HEK293 (cell line): ENCODE results near the gene LINC00237.

Source experiments
- CTCF ChIP-seq: fragments of 450-650 bp; formaldehyde crosslinking; IDR thresholded peaks from 2 replicates; pipeline ENCODE4 v1.5.1; 2016; ENCODE audit warnings: missing biosample characterization, missing genetic modification characterization
- FEZF1 ChIP-seq: fragments of 450-650 bp; formaldehyde crosslinking; IDR thresholded peaks from 2 replicates; pipeline ENCODE4 v1.5.1; 2016; ENCODE audit warnings: missing biosample characterization, missing genetic modification characterization
- ZBTB7A ChIP-seq: fragments of 450-650 bp; formaldehyde crosslinking; IDR thresholded peaks from 2 replicates; pipeline ENCODE4 v1.5.1; 2016; ENCODE audit warnings: low read depth, missing biosample characterization, missing genetic modification characterization
- ZNF121 ChIP-seq: fragments of 450-650 bp; formaldehyde crosslinking; IDR thresholded peaks from 2 replicates; pipeline ENCODE4 v1.5.1; 2016; ENCODE audit warnings: missing biosample characterization, missing genetic modification characterization
- ZNF274 ChIP-seq, 2 experiments: fragments of 200-500 bp in 1 of 2; fragments of 450-650 bp in 1 of 2; sonication (Bioruptor generic) in 1 of 2; formaldehyde crosslinking in 1 of 2; IDR thresholded peaks; 2 replicates each; pipeline versions ENCODE4 v1.5.1 to v1.6.1; 2014 to 2016; ENCODE audit warnings: borderline replicate concordance in 1 of 2, inconsistent platforms in 1 of 2, low read length in 1 of 2, missing biosample characterization in 1 of 2, missing genetic modification characterization in 1 of 2
- ZNF302 ChIP-seq: fragments of 450-650 bp; formaldehyde crosslinking; IDR thresholded peaks from 2 replicates; pipeline ENCODE4 v1.5.1; 2016; ENCODE audit warnings: missing biosample characterization, missing genetic modification characterization, low read depth
- ZNF416 ChIP-seq: fragments of 450-650 bp; formaldehyde crosslinking; IDR thresholded peaks from 2 replicates; pipeline ENCODE4 v1.5.1; 2016; ENCODE audit warnings: missing biosample characterization, missing genetic modification characterization
- ZNF48 ChIP-seq: fragments of 450-650 bp; formaldehyde crosslinking; IDR thresholded peaks from 2 replicates; pipeline ENCODE4 v1.5.1; 2016; ENCODE audit warnings: missing biosample characterization, missing genetic modification characterization
- ZNF776 ChIP-seq: fragments of 450-650 bp; formaldehyde crosslinking; IDR thresholded peaks from 2 replicates; pipeline ENCODE4 v1.5.0; 2017; ENCODE audit warnings: missing biosample characterization, missing genetic modification characterization, borderline replicate concordance

DNA sequence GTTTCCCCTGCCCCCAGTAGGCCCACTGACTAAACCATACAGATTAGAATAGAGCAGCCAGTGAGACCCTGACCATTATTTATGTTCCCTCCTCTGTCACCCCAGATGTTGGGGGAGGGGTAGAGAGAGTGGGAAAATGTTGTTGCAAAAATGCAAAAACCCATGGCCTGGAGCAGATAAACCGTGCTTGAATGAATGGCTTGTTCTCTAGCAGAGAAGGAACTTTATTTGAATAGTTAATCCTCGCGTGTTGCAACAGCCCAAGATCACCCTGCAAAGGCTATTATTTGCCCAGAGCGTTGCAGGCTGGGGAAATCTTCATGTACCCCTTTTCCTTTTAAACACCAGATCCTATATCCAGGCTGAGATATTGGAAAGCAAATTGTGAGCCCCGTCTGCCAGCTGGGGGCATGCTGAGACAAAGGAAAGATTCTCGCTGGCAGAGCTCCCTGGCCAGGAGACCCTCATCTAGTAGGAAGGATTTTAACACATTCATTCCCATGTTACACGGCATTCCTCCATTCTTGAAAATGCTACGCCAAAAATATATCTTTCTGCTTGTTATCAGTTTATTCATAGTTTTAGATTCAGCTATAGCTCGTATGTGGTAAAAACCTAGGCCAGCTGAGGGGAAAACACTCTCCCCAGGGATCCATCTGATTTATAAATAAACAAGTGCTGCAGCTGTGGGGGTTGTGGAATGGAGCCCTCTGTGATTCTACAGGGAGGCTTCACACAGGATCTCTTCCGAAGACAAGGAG is 53.0 kb downstream of the LINC00237 start:
- TF ChIP-seq CTCF (tag by site-specific recombination) = no peak
- no peak for TF ChIP-seq ZNF274 (IDR thresholded peaks at IDR 0.05; ENCODE audit: low read length)
- TF ChIP-seq ZNF274 (tag by site-specific recombination; IDR thresholded peaks at IDR 0.05; ENCODE audit: borderline replicate concordance) = no peak
- TF ChIP-seq ZBTB7A = no peak
- TF ChIP-seq ZNF302 (tag by site-specific recombination) = no peak
- no peak for TF ChIP-seq ZNF48
- TF ChIP-seq FEZF1 (tag by site-specific recombination) = no peak
- TF ChIP-seq ZNF416 (tag by site-specific recombination) = no peak
- TF ChIP-seq ZNF121 (tag by site-specific recombination) = no peak
- TF ChIP-seq ZNF776 = no peak
